GDM1 (cell line): ENCODE measurements around the gene TENT4A.

ENCODE experiments used
- DNase-seq: peaks from one replicate; lab custom pipeline; 2025; lab: John Stamatoyannopoulos, UW

TENT4A gene

DNA sequence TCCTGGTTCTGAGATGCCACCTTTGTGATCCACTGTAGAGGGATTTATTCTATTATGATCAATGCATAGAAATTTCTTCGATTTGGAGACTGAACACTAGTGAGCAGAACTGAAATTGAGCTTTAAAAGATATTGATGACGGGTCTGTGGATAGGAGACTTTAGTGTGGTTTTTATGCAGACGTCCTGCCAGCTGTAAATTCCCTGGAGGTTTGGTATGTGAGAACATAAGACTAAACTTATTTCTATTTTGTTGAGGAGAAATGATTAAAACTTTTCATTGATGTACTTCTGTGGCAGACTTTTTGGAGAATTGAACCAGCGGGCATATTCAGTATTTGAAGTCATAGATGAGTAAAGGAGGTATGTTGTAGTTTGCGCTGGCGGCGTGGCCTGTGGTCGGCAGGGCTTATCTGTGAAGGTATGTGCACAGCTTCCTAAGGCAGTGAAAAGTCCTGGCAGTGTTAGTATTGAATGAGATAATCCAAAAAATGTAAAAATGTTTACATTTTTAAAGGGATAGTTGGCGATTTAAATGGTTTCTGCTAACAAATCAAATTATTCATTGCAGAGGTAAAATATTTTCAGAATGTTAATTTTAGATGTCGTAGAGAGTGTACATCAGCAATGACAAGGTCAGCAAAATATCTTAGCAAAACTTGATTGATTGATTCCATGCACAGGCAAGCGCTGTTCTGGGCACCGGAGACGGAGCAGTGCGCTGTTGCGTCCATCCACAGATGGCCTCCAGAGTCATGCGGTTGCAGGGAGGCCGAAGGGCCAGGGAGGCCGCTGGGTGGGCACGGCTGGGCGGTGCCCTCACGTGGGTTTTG is 20.4 kb downstream of the TENT4A start:
- no peak for DNase-seq

DNA sequence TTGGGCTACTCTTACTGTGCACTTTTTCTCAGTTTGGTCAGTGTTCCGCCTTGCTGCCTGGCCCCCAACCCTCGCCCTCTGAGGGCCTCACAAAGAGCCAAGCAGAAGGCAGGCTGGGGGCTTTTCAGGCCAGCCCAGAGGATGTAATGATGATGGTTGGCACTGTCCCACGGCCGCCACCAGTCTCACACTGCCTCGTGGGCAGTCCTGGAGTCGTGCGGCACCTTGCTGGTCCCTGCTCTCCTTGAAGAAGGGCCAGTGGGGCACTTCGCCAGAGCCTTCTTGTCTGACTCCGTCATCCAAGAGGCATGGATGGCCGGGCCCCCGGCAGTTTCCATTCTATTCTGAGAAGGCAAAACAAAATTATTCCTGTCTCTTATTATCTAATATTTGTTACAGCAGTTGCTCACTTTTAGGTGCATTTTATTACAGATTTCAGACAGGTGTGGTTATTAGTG is 21.0 kb downstream of the TENT4A start:
- DNase-seq: no peak

DNA sequence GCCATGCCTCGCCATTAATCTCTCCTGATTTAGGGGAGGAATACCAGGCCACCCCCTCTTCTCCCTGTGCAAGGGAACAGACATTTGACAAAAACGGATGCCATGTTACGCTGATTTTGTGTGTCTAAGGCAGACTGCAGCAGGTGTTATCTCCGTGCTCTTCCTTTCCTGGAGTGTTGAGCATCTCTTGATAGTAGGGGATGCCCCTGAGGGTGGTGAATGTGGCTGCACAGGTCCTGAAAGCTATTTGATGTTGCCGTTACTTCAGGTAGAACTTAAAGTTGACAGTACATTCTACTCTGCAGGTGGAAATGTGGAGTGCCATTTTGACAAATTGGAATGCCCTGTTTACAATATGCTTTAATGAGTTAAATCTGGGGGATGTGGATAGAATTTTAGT is 21.5 kb downstream of the TENT4A start:
- no peak for DNase-seq

DNA sequence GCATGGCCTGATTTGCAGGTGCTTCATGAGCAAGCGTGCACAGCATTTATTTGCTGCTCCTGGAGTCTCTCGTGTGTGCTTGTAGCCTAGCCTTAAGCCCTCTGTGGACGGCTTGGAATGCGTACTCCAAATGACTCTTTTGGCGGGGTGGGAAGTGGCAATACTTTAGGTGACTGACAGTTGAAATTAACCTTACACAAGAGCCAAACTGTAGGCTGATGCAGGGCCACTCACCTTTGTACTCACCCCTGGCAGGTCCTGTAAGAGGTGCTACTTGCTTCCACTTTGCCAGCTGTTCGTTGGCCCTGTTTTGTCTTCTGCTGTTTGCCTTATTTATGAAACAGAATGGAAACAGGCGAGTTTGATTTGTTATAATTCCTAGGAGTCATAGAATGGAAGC is 22.9 kb downstream of the TENT4A start:
- DNase-seq: no peak

DNA sequence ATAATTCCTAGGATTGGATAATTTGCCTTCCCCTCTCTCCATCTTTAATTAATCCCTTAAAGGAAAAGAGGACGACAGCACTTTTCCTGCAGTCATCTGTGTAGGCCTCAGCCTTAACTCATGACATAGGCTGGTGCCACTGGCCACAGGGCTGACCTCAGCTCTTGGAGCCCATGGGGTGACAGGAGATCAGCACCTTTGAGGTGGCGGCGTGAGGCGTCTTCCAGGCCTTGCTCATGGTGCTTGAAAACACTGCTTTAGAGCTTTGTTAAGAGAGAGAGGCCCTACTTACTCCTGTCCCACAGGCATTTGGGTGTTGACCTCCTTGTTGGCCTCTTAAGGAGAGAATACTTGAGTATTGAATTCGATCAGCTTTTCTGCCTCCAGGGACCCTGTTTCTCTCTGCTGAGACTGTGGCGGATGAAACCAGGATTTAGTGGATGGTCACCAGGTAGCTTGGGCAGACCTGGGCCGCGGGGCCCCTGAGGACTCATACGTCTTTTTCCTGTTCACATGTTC is 23.4 kb downstream of the TENT4A start:
- DNase-seq: no peak

DNA sequence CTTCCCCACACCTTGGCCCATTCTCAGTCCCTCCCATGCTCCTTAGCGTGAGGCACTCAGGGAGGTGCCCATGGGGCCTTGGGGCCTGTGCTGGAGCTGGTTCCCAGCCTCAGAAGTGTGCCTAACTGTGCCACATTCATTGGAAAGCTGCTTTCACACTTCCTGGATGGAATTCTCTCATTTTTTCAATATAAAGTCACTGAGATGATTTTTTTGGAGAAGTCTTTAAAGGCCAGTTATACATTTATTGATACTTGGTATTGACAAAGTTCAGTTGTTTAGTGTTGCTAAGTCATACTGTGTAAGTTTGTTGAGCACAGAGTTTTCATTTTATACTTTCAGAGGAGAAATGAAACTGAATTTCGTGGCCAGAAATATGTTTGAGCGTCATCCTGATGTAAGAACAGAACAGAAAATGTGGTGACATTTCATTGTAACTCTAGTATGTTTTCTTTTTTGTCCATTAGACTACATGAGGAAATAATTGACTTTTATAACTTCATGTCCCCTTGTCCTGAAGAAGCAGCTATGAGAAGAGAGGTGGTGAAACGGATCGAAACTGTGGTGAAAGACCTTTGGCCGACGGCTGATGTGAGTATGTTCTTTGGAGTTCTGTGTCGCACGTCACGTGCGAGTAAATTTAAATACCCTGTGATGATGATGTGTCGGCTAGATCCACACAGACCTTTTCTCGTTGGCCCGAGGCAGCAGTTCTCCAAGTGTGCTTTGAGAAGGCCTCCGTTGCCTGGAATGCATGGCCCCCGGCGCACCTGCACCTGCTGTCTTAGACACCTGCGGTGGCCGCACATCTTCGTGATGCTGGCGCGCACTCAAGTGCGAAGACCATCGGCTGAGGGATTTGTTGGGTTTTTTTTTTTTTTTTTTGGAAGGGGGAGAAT is 24.1 kb downstream of the TENT4A start:
- no peak for DNase-seq

DNA sequence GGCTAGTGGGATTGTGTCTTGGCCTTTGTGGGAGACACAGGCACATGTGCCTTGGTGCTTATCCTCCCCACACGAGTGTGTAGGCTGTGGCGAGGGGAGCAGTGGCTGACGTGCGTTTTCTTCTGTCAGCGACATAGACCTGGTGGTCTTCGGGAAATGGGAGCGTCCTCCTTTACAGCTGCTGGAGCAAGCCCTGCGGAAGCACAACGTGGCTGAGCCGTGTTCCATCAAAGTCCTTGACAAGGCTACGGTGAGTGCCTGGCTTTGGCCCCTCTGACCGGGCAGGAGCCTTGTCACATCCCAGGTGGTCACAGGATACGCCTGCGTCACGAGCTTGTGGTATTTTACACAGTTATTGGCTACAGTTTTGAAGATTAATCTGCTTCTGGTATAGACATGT is 26.4 kb downstream of the TENT4A start:
- no peak for DNase-seq

DNA sequence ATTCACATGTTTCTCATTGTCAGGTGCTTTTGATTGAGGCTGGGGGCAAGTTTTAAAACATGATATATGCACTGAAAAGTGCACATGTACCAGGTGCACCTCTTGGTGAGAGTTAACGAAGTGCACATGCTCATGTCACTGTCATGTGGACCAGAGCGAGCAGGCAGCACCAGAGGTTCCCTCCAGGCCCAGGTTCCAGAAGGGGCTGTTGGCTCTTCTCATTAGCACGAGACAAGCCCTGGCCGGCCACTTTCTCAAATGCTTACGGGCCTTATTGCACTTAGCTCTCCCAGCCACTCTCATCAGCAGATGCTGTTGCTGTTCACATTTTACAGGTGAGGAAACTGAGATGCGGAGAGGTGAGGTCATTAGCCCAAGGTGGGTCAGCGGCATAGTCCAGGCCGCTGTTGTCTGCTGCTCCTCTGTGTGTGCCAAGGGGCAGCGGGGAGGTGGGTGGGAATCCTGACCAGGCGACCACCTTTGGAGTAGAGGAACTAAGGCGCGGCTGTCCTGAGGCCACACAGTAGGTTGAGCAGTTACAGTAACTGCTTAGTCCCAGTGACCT is 27.4 kb downstream of the TENT4A start:
- no peak for DNase-seq

DNA sequence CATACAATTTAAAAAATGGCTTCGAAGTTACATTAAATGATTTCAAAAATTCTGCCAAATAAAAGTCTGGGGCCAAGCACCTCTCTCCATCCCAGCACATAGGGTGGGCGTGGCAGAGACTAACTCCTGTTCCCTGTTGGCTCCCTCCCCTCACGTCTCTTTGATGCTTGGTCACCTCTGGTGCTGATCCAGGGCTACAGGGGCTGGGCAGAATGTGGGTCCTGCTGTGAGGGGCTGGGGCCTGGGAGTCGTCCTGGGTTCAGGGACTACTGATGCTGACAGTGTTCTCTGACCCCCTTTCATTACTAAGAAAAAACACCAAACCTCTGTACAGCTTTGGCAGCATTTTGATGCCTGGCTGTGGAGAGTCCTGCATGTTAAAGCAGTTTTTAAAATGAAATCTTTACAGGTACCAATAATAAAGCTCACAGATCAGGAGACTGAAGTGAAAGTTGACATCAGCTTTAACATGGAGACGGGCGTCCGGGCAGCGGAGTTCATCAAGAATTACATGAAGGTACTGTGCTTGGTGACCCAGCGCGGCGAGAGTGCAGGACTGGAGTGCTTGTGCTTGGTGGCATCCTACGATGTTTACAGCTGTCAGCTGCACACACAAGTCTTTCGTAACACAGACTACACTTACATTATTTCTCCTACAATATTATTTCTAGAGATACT is 29.0 kb downstream of the TENT4A start:
- no peak for DNase-seq

DNA sequence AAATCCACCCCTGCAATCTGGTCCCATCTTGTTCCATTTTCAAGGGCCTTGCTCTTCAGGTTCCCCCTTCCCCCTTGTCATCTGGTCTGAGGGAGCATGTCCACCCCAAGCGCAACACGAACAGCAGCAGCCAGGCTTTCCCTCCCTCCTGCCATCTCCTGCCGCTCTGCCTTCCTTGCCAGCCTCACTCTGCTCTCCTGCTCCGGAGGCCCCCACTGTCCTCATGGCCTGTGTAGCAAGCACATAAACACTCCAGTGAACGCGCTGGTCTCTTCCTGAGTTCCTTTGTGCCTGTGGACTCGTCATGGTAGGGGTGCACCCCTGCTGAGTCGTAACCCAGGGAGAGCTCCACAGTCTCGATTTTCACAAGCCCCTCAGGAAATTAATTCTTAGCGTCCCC is 29.9 kb downstream of the TENT4A start:
- DNase-seq: no peak

DNA sequence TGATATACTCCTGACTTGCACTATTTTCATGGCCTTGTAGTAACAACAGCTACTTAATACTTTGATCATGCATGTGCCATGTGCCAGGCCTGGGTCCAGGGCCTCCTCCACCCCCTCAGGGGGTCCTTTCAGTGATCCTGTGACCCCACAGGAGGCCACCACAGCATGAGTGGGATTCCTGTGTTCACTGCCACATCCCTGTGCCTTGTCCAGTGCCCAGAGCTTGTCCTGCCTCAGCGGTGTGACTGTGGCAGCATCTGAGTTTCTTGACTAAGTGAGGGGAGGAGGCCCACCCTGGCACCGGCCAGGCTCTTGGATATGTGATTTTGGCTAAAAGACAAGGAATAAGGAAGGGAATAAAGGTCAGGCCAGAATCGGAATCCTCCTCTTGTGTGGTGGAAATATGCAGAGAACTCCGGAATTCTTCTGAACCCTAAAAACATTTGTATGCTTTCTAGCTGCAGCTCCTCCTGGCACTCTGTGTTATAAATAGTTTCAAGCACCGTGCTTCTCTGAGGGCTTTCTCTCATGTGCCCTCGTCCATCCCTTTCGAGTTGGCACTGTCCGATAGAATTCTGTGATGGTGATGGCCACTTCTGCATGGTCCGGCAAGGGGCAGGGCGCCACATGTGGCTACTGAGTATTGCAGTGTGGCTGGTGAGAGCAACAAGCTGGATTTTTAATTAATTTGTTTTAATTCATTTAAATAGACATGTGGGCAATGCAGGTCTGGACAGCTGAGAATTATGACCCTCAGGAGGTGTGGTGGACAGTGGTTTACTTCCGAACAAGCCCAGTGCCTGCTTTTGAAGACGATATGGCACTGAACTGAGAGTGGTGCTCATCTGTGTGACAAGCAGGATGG is 31.8 kb downstream of the TENT4A start:
- no peak for DNase-seq

DNA sequence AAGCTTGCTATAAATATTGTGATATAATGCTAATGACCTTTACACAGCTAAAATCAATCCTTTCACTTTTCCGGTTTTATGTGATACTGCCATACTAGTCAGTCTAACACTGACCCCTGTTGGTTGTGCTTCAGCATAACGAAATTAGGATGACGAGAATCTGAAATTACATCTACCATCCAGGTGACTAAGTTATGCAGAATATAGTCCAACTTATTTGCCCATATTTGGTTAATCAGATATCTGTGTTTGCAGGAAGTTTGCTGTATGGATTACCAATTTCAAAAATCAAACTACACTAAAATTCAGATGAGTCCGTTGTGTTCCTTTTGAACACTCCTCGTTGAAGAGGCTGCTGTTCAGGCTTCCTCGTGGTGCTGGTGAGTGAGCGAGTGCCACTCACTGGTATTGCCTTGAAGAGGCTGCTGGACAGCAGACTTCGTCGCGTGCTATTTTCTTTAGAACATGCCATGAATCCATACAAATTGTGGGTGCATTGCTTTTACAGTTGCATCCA is 32.5 kb downstream of the TENT4A start:
- DNase-seq: no peak

DNA sequence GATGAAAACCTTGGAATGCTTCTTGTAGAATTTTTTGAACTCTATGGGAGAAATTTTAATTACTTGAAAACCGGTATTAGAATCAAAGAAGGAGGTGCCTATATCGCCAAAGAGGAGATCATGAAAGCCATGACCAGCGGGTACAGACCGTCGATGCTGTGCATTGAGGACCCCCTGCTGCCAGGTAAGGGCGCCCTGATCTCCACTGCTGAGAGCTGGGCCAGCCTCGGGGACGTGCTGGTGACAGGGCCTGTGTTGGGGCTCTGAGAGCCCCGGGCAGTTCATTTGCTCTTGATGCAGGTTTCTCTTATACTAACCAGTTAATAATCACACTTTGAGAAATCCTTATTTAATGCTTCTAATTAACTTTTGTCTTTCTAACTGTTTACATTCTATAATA is 33.0 kb downstream of the TENT4A start:
- DNase-seq: no peak

DNA sequence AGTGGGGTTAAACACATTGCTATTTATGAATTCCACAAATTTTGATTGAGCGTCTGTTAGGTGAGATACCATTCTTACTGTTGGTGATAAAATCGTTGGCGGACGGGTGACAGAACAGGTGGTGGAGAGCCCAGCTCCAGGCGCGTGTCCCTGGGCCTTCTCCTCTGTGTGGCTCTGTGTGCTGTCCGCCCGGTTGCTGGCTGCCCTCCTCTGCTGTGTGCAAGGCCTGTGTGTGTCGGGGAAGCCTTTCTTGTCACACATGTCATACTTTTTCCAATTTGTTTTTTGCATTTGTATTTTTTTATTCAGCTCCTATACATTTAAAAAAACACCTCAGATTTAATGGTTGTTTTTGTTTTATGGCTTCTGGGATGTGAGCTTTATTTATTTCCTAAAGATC is 33.9 kb downstream of the TENT4A start:
- no peak for DNase-seq

DNA sequence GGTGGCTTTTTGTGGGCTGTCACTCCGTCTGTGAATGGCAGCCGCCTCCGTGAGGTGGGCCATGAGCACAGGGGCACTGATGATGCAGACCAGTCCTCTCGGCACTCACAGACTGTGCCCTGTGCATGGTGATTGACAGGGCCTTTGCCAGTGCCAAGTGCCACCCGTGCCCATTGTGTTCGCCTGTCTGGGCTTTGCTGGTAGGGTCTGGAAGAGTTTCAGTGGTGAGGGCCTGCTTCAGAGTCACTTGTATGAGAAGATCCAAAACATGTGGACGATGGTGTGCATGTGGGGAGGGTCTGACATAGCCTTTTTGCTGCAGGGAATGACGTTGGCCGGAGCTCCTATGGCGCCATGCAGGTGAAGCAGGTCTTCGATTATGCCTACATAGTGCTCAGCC is 34.9 kb downstream of the TENT4A start:
- no peak for DNase-seq

DNA sequence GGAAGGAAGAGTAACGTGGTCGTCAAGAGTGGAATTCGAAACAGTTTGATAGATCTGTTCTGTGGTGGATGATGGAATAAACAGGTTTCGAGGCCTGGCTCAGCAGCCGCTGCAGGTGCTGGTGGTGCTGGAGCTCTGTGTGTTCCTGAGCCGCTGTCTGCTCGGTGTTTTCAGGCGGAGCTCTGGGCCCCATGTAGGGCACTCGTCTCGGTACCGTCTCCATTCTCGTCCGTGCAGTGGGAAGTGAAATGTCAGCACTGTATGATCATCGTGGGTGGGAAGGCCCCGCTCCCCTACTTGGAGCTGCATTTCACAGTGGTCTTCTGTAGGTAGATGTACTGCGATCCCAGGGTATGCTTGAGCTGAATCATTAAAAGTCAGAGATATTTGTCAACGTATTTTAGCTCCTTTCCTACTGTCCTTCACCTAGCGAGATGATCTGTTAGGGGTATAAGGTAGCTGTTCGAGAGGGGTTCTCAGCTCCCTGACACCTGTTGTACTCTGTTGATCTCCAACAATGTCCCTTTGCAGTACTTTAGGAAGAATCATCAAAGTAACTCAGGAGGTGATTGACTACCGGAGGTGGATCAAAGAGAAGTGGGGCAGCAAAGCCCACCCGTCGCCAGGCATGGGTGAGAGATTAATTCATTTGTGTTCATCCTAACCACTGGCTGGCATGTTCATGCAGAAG is 35.9 kb downstream of the TENT4A start:
- DNase-seq: no peak

DNA sequence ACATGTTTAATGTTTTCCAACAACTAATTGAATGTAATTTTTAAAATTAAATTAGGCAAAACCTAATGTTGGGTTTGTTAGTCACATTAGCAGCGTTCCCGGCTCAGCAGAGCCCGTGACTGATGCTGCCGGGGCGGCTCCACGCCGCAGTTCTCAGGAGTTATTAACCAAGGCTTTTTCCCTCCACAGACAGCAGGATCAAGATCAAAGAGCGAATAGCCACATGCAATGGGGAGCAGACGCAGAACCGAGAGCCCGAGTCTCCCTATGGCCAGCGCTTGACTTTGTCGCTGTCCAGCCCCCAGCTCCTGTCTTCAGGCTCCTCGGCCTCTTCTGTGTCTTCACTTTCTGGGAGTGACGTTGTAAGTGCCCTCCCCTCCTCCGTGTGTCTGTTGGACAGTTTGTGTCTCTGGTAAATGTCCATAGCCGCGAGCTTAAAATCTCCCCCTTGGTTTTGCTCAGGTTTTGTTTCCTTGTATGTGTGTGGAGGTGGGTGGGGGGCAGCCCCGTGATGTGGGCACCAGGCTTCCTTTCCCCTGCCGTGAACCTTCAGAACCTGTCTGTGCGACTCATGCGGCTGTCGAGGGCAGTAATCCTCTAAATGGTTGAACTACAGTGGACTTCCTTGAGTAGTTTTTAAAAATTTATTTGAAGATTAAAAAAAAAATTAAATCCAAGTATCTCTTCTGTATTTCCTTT is 37.1 kb downstream of the TENT4A start:
- no peak for DNase-seq

DNA sequence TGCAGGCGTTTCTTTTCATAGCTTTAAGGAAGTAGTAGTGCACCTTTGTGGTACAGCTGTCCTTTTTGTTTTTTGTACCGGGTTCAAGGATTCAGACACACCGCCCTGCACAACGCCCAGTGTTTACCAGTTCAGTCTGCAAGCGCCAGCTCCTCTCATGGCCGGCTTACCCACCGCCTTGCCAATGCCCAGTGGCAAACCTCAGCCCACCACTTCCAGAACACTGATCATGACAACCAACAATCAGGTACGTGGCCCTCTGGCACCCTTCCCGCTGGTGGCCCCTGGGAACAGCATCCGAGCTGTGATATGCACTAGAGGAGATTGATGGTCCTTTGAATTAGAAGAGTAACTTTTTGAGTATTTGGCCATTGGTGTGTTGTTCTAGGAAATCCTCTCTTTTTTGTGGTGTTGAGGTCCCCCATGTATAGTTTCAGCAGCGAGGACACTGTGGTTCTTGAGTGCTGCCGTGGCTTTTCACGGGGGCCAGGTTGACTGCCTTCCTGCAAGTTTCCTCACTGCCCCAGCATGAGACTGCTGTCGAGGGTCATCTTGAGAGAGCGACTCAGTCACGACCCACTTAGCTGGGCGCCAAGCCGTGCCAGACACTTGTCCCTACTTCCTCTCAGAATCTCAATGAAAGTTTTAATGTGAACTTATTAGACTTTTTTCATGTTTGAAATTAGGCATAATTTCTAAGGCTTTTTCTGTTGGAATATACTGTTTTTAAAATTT is 37.9 kb downstream of the TENT4A start:
- no peak for DNase-seq

DNA sequence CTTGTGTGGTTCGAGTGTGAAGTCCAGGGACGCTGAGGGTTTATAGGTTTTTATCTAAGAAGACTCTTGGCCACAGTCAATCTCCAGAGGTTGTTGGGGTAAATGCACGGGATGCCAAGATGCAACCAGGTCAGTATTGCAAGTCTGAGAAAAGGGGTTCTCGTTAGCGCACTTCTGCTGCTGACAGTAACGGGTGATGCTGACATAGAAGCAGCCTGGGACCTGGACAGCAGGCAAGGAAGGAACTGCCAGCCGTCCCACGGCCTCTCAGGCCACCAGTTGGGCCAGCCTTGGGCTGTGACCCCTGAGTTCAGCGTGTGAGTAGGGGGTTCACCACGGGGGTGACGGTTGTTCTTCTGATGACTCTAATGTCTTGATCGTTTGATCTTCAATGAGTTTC is 39.0 kb downstream of the TENT4A start:
- DNase-seq: no peak
